SK-N-SH treated with all-trans-retinoic acid at 6 μM for 48 hours (cell line): ENCODE measurements around the gene RNF7.

Experiments
- ATAC-seq: fragments of 200-7000 bp; cut with Tn5 transposase; 3 replicates; pipeline ENCODE4 v1.9.1; 2020; ENCODE audit warnings: mild to moderate bottlenecking, moderate library complexity
- BACH2 ChIP-seq: fragments of 250-450 bp; sonication (Bioruptor Pico); IDR thresholded peaks from 2 replicates; pipeline ENCODE4 v1.9.0; 2021; ENCODE audit warnings: mild to moderate bottlenecking, borderline replicate concordance
- CREB5 ChIP-seq: fragments of 250-450 bp; sonication (Bioruptor Pico); IDR thresholded peaks from 2 replicates; pipeline ENCODE4 v1.5.1; 2020; ENCODE audit warnings: low read depth, mild to moderate bottlenecking, moderate library complexity
- CSDC2 ChIP-seq: fragments of 250-450 bp; sonication (Bioruptor Pico); IDR thresholded peaks from 2 replicates; pipeline ENCODE4 v1.5.0; 2020; ENCODE audit warnings: mild to moderate bottlenecking, moderate library complexity
- CSRNP3 ChIP-seq: fragments of 250-450 bp; sonication (Bioruptor Pico); IDR thresholded peaks from 2 replicates; pipeline ENCODE4 v1.5.1; 2021; ENCODE audit warnings: mild to moderate bottlenecking, moderate library complexity
- ESRRG ChIP-seq: fragments of 250-450 bp; sonication (Bioruptor Pico); IDR thresholded peaks from 2 replicates; pipeline ENCODE4 v1.6.1; 2021; ENCODE audit warnings: mild to moderate bottlenecking
- GLIS3 ChIP-seq: fragments of 250-450 bp; sonication (Bioruptor Pico); IDR thresholded peaks from 2 replicates; pipeline ENCODE4 v1.5.0; 2020; ENCODE audit warnings: mild to moderate bottlenecking, moderate library complexity
- ISL1 ChIP-seq: fragments of 250-450 bp; sonication (Bioruptor Pico); IDR thresholded peaks from 2 replicates; pipeline ENCODE4 v2.1.2; 2022; ENCODE audit warnings: mild to moderate bottlenecking, moderate library complexity
- OSR1 ChIP-seq: fragments of 250-450 bp; sonication (Bioruptor Pico); IDR thresholded peaks from 2 replicates; pipeline ENCODE4 v1.8.0; 2022; ENCODE audit warnings: moderate library complexity, mild to moderate bottlenecking, inconsistent platforms
- POU6F1 ChIP-seq: fragments of 250-450 bp; sonication (Bioruptor Pico); IDR thresholded peaks from 2 replicates; pipeline ENCODE4 v1.8.0; 2021; ENCODE audit warnings: low read depth, mild to moderate bottlenecking, moderate library complexity, borderline replicate concordance
- PPARA ChIP-seq: fragments of 250-450 bp; sonication (Bioruptor Pico); IDR thresholded peaks from 2 replicates; pipeline ENCODE4 v1.5.0; 2020; ENCODE audit warnings: mild to moderate bottlenecking, borderline replicate concordance
- RARB ChIP-seq: fragments of 250-450 bp; sonication (Bioruptor Pico); IDR thresholded peaks from 2 replicates; pipeline ENCODE4 v1.8.0; 2021; ENCODE audit warnings: mild to moderate bottlenecking, moderate library complexity
- SNAI2 ChIP-seq: fragments of 250-450 bp; sonication (Bioruptor Pico); IDR thresholded peaks from 2 replicates; pipeline ENCODE4 v1.5.0; 2020; ENCODE audit warnings: mild to moderate bottlenecking, moderate library complexity
- TCF4 ChIP-seq: fragments of 250-450 bp; sonication (Bioruptor Pico); IDR thresholded peaks from 2 replicates; pipeline ENCODE4 v1.8.0; 2021; ENCODE audit warnings: mild to moderate bottlenecking, moderate library complexity, borderline replicate concordance
- ZC3H10 ChIP-seq: fragments of 250-450 bp; sonication (Bioruptor Pico); IDR thresholded peaks from 2 replicates; pipeline ENCODE4 v1.5.1; 2021; ENCODE audit warnings: mild to moderate bottlenecking, moderate library complexity
- ZFP3 ChIP-seq: fragments of 250-450 bp; sonication (Bioruptor Pico); IDR thresholded peaks from 2 replicates; pipeline ENCODE4 v1.5.0; 2020; ENCODE audit warnings: mild to moderate bottlenecking, moderate library complexity
- ZFP30 ChIP-seq: fragments of 450-650 bp; formaldehyde crosslinking; IDR thresholded peaks from 2 replicates; pipeline ENCODE4 v1.5.0; 2022; ENCODE audit warnings: mild to moderate bottlenecking, moderate library complexity
- ZNF565 ChIP-seq: fragments of 450-650 bp; formaldehyde crosslinking; conservative IDR thresholded peaks from 2 replicates; pipeline ENCODE4 v1.5.0; 2020; ENCODE audit warnings: low read depth, mild to moderate bottlenecking, moderate library complexity
- ZNF70 ChIP-seq: fragments of 450-650 bp; formaldehyde crosslinking; IDR thresholded peaks from 2 replicates; pipeline ENCODE4 v1.5.0; 2020; ENCODE audit warnings: mild to moderate bottlenecking, moderate library complexity
- ZNF8 ChIP-seq: fragments of 450-650 bp; formaldehyde crosslinking; IDR thresholded peaks from 2 replicates; pipeline ENCODE4 v1.5.0; 2020; ENCODE audit warnings: mild to moderate bottlenecking, moderate library complexity
- TF ChIP-seq, protein P1 (sequence below): fragments of 250-450 bp; sonication (Bioruptor Pico); IDR thresholded peaks from 2 replicates; pipeline ENCODE4 v1.8.0; 2020; ENCODE audit warnings: mild to moderate bottlenecking, moderate library complexity, borderline replicate concordance
- TF ChIP-seq, protein P2 (sequence below): fragments of 250-450 bp; sonication (Bioruptor Pico); IDR thresholded peaks from 2 replicates; pipeline ENCODE4 v1.5.0; 2020; ENCODE audit warnings: mild to moderate bottlenecking, moderate library complexity

Gene RNF7

GRCh38 chr3:141743305-141743704 is 5.2 kb downstream of the RNF7 start:
- ATAC-seq = no peak
- TF ChIP-seq ZFP3 (CRISPR knock-in tag) (no peak), ZFP30 (CRISPR knock-in tag) (no peak), ZNF565 (CRISPR knock-in tag) (no peak), ZNF70 (CRISPR knock-in tag) (no peak), CSRNP3 (CRISPR knock-in tag) (no peak), BACH2 (CRISPR knock-in tag) (no peak)
- TF ChIP-seq, protein P1, sequence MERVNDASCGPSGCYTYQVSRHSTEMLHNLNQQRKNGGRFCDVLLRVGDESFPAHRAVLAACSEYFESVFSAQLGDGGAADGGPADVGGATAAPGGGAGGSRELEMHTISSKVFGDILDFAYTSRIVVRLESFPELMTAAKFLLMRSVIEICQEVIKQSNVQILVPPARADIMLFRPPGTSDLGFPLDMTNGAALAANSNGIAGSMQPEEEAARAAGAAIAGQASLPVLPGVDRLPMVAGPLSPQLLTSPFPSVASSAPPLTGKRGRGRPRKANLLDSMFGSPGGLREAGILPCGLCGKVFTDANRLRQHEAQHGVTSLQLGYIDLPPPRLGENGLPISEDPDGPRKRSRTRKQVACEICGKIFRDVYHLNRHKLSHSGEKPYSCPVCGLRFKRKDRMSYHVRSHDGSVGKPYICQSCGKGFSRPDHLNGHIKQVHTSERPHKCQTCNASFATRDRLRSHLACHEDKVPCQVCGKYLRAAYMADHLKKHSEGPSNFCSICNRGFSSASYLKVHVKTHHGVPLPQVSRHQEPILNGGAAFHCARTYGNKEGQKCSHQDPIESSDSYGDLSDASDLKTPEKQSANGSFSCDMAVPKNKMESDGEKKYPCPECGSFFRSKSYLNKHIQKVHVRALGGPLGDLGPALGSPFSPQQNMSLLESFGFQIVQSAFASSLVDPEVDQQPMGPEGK (CRISPR knock-in tag) = no peak
- TF ChIP-seq, protein P2, sequence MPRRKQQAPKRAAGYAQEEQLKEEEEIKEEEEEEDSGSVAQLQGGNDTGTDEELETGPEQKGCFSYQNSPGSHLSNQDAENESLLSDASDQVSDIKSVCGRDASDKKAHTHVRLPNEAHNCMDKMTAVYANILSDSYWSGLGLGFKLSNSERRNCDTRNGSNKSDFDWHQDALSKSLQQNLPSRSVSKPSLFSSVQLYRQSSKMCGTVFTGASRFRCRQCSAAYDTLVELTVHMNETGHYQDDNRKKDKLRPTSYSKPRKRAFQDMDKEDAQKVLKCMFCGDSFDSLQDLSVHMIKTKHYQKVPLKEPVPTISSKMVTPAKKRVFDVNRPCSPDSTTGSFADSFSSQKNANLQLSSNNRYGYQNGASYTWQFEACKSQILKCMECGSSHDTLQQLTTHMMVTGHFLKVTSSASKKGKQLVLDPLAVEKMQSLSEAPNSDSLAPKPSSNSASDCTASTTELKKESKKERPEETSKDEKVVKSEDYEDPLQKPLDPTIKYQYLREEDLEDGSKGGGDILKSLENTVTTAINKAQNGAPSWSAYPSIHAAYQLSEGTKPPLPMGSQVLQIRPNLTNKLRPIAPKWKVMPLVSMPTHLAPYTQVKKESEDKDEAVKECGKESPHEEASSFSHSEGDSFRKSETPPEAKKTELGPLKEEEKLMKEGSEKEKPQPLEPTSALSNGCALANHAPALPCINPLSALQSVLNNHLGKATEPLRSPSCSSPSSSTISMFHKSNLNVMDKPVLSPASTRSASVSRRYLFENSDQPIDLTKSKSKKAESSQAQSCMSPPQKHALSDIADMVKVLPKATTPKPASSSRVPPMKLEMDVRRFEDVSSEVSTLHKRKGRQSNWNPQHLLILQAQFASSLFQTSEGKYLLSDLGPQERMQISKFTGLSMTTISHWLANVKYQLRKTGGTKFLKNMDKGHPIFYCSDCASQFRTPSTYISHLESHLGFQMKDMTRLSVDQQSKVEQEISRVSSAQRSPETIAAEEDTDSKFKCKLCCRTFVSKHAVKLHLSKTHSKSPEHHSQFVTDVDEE = no peak

GRCh38 chr3:141746962-141747361 is 8.9 kb downstream of the RNF7 start:
- no peak for ATAC-seq
- TF ChIP-seq ZFP3 (CRISPR knock-in tag) (no peak), TCF4 (CRISPR knock-in tag) (no peak), GLIS3 (CRISPR knock-in tag) (no peak), SNAI2 (CRISPR knock-in tag) (no peak), ZFP30 (CRISPR knock-in tag) (no peak), CSDC2 (CRISPR knock-in tag) (no peak), ISL1 (no peak), CSRNP3 (CRISPR knock-in tag) (no peak), RARB (CRISPR knock-in tag) (no peak), CREB5 (no peak), POU6F1 (CRISPR knock-in tag) (no peak), ESRRG (CRISPR knock-in tag) (no peak), OSR1 (no peak), ZNF8 (no peak), PPARA (no peak), ZNF565 (CRISPR knock-in tag) (no peak), BACH2 (CRISPR knock-in tag) (no peak)

DNA sequence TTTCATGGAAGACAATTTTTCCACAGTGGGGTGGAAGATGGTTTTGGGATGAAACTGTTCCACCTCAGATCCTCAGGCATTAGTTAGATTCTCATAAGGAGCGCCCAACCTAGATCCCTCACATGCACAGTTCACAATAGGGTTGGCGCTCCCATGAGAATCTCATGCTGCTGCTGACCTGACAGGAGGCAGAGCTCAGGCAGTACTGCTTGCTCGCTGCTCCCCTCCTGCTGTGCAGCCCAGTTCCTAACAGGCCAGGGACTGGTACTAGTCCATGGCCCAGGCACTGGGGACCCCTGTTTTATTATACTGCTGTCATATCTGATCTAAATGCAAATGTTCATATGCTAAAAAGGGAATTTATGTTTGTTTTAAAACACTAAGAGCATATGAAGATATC is 15.3 kb downstream of the RNF7 start:
- no peak for ATAC-seq
- no peak for TF ChIP-seq CSRNP3 (CRISPR knock-in tag)
- TF ChIP-seq SNAI2 (CRISPR knock-in tag) = no peak
- no peak for TF ChIP-seq CSDC2 (CRISPR knock-in tag)
- no peak for TF ChIP-seq ZNF70 (CRISPR knock-in tag)
- no peak for TF ChIP-seq ESRRG (CRISPR knock-in tag)
- no peak for TF ChIP-seq POU6F1 (CRISPR knock-in tag)
- TF ChIP-seq, protein P1 (CRISPR knock-in tag) = no peak
- no peak for TF ChIP-seq ZFP3 (CRISPR knock-in tag)
- no peak for TF ChIP-seq PPARA
- TF ChIP-seq ZNF565 (CRISPR knock-in tag) = no peak
- no peak for TF ChIP-seq ZC3H10 (CRISPR knock-in tag)
- no peak for TF ChIP-seq RARB (CRISPR knock-in tag)
